ENCODE data around the gene PPP1R12B. TPM values are rescaled to one million over a fixed set of nuclear protein-coding genes. Genes with fewer than 3 reads are reported as not detected.

PPP1R12B gene
- total and polyA plus RNA-seq, 9 donors, result 50.3 to 232 (median 73.0) TPM

DNA sequence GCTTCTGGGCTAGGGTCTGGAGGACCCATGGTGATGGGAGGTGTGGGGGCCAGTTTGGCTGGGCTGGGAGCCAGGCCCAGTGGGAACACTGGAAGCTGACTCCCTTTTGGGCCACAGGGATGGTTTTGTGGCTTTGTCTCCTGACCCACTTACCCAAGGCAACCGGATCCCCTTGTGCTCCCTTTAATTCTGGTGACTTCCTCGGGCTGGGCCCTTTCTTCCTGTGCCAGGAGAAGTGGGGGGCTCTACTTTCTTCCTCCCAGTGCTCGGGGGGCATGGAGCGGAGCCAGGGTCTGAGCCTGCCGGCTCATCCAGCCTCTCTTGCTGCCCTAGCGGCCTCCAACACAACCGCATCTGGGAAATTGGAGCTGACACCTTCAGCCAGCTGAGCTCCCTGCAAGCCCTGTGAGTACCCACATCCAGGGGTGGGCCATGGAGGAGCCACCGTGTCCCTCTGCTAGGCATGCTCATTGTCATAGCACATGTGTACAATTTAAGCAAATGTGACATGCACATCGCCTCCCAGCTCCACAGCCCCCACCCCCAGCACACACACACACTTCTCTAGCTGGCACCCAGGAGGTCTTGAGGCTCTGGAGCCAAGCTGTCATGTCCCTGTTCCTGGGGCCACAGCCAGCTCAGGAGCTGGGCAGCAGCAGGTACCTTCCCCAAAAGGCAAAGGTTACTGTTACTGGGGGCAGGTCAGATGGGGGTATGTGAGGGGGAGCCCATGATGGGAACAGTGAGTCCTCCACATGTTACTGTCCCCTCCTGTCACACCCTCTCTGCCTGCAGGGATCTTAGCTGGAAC is 41.8 kb upstream of the PPP1R12B start:
- no peaks in the 10 kb centered on the region for H3K27me3 ChIP-seq
- 74 to 87% (median 81%) methylated on average over 9 of the region's 9 CpGs for WGBS, 3 donors
- intact Hi-C loops (cut with DNase I), result loop anchor here in 1 of 4 donors (5.0 kb wide), 1 partner anchor 119 kb away; no protein-coding TSS in a partner anchor
- TF ChIP-seq EP300 (IDR thresholded peaks at IDR 0.05) (no peak), POLR2A (IDR thresholded peaks at IDR 0.05) (no peak)
- TF ChIP-seq, protein P1, sequence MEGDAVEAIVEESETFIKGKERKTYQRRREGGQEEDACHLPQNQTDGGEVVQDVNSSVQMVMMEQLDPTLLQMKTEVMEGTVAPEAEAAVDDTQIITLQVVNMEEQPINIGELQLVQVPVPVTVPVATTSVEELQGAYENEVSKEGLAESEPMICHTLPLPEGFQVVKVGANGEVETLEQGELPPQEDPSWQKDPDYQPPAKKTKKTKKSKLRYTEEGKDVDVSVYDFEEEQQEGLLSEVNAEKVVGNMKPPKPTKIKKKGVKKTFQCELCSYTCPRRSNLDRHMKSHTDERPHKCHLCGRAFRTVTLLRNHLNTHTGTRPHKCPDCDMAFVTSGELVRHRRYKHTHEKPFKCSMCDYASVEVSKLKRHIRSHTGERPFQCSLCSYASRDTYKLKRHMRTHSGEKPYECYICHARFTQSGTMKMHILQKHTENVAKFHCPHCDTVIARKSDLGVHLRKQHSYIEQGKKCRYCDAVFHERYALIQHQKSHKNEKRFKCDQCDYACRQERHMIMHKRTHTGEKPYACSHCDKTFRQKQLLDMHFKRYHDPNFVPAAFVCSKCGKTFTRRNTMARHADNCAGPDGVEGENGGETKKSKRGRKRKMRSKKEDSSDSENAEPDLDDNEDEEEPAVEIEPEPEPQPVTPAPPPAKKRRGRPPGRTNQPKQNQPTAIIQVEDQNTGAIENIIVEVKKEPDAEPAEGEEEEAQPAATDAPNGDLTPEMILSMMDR (IDR thresholded peaks at IDR 0.05), result no peak
- H3K36me3 ChIP-seq, result no peaks in the 10 kb centered on the region
- H3K9me3 ChIP-seq, result no peaks in the 10 kb centered on the region
- no peak for DNase-seq
- no peak overlapping the region for H3K27ac ChIP-seq
- H3K4me1 ChIP-seq (ENCODE audit: insufficient read depth), result no peaks in the 10 kb centered on the region
- H3K4me3 ChIP-seq, result no peak overlapping the region

- TF ChIP-seq POLR2A (IDR thresholded peaks at IDR 0.05) (no peak), EP300 (IDR thresholded peaks at IDR 0.05) (no peak)
- TF ChIP-seq, protein P1 (IDR thresholded peaks at IDR 0.05), result no peak
- no peaks in the 10 kb centered on the region for H3K36me3 ChIP-seq
- no peak overlapping the region for H3K27ac ChIP-seq
- no peaks in the 10 kb centered on the region for H3K9me3 ChIP-seq
- no peaks in the 10 kb centered on the region for H3K27me3 ChIP-seq
- DNase-seq, result no peak
- intact Hi-C loops (cut with DNase I), result loop anchor here in 2 of 4 donors (10.0 kb wide), 2 partner anchors 125 to 305 kb away; no protein-coding TSS in a partner anchor
- H3K4me3 ChIP-seq, result no peak overlapping the region
- no peaks in the 10 kb centered on the region for H3K4me1 ChIP-seq (ENCODE audit: insufficient read depth)
Observed at GRCh38 chr1:202310071-202310725, 38.3 kb upstream of the PPP1R12B start.

DNA sequence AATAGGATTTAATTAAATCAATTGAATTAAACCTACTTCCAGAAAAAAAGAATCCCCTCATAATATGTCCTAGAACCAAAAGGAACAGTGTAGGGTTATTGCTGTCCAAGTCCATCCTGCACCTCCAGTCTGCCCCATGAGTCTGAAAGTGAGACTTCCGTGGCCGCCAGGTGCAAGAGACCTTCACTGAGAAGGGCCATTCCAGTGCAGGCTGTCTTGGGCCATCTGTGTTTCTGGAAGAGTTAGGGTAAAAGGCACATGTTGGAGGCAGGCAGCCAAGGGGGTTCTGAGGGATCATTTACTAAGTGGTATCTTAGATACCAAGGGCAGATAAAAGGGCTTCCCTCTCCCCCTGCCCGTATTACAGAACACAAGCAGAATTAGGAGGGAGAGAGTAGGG is 37.8 kb upstream of the PPP1R12B start:
- Histone ChIP-seq H3K9me3 (no peaks in the 10 kb centered on the region), H3K36me3 (no peaks in the 10 kb centered on the region), H3K4me3 (no peak overlapping the region), H3K4me1 (ENCODE audit: insufficient read depth) (no peaks in the 10 kb centered on the region), H3K27ac (no peak overlapping the region), H3K27me3 (no peaks in the 10 kb centered on the region)
- intact Hi-C loops (cut with DNase I), result loop anchor here in 2 of 4 donors (10.0 kb wide), 2 partner anchors 126 to 306 kb away; no protein-coding TSS in a partner anchor
- TF ChIP-seq EP300 (IDR thresholded peaks at IDR 0.05), result no peak
- WGBS, 3 donors, result 89 to 94% (median 91%) methylated on average over 3 of the region's 3 CpGs
- DNase-seq, result no peak

- no peaks in the 10 kb centered on the region for H3K4me1 ChIP-seq (ENCODE audit: insufficient read depth)
- no peak for DNase-seq
- H3K27ac ChIP-seq, result no peak overlapping the region
- TF ChIP-seq EP300 (IDR thresholded peaks at IDR 0.05) (no peak), POLR2A (IDR thresholded peaks at IDR 0.05) (no peak)
- TF ChIP-seq, protein P1 (IDR thresholded peaks at IDR 0.05), result no peak
- intact Hi-C loops (cut with DNase I), result loop anchor here in 3 of 4 donors (2.0 to 10.0 kb wide), 3 partner anchors 117 to 307 kb away; no protein-coding TSS in a partner anchor
- WGBS, 3 donors, result 6 to 10% (median 6%) methylated on average over 14 of the region's 14 CpGs
- no peaks in the 10 kb centered on the region for H3K27me3 ChIP-seq
- H3K9me3 ChIP-seq, result no peaks in the 10 kb centered on the region
- no peaks in the 10 kb centered on the region for H3K36me3 ChIP-seq
- H3K4me3 ChIP-seq, result no peak overlapping the region
Observed at GRCh38 chr1:202311875-202312635, 36.4 kb upstream of the PPP1R12B start.

Data from ovary (tissue), 9 donors.